ENCODE data around the gene RAB11A. TPM values are rescaled to one million over a fixed set of nuclear protein-coding genes. Genes with fewer than 3 reads are reported as not detected.

Gene RAB11A
- total and polyA plus RNA-seq, 2 of the 13 experiments (the other 11 are each of a cell fraction or from before 2014, with no cell fraction given) = 161 to 162 TPM

DNA sequence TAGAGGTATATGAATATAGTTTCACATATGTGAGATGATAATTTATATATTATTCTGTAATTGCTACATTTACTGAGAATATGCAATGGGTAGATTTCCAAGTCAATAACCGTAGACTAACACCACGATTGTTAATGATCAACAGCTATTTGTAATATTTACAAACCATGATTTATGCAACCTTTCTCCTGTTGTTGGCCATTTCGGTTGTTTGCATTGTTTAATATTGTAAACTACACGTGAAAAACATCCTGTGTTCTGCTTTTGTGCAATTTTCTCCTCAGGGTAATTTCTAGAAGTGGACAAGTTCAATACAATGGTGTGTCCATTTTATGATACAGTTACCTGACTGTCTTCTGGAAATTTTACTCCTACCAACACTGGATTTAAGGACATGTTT lies 29.3 kb upstream of the RAB11A start (continued):
- peak; percentile 56; the same call in 1 of the 2 replicates for TF ChIP-seq CEBPB (IDR thresholded peaks at IDR 0.05; ENCODE audit: borderline replicate concordance, low read depth, low read length)
- peak; percentile 67; the same call in 1 of the 2 replicates for TF ChIP-seq FOXA3 (CRISPR knock-in tag; IDR thresholded peaks at IDR 0.05)
- TF ChIP-seq ZNF558 (CRISPR knock-in tag; IDR thresholded peaks at IDR 0.05; ENCODE audit: borderline replicate concordance) = no peak
- TF ChIP-seq, protein P1, sequence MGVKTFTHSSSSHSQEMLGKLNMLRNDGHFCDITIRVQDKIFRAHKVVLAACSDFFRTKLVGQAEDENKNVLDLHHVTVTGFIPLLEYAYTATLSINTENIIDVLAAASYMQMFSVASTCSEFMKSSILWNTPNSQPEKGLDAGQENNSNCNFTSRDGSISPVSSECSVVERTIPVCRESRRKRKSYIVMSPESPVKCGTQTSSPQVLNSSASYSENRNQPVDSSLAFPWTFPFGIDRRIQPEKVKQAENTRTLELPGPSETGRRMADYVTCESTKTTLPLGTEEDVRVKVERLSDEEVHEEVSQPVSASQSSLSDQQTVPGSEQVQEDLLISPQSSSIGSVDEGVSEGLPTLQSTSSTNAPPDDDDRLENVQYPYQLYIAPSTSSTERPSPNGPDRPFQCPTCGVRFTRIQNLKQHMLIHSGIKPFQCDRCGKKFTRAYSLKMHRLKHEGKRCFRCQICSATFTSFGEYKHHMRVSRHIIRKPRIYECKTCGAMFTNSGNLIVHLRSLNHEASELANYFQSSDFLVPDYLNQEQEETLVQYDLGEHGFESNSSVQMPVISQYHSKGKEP (CRISPR knock-in tag; IDR thresholded peaks at IDR 0.05) = no peak
- no peak for TF ChIP-seq MTF2 (CRISPR knock-in tag; IDR thresholded peaks at IDR 0.05; ENCODE audit: borderline replicate concordance)
- TF ChIP-seq, protein P2, sequence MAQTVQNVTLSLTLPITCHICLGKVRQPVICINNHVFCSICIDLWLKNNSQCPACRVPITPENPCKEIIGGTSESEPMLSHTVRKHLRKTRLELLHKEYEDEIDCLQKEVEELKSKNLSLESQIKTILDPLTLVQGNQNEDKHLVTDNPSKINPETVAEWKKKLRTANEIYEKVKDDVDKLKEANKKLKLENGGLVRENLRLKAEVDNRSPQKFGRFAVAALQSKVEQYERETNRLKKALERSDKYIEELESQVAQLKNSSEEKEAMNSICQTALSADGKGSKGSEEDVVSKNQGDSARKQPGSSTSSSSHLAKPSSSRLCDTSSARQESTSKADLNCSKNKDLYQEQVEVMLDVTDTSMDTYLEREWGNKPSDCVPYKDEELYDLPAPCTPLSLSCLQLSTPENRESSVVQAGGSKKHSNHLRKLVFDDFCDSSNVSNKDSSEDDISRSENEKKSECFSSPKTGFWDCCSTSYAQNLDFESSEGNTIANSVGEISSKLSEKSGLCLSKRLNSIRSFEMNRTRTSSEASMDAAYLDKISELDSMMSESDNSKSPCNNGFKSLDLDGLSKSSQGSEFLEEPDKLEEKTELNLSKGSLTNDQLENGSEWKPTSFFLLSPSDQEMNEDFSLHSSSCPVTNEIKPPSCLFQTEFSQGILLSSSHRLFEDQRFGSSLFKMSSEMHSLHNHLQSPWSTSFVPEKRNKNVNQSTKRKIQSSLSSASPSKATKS (CRISPR knock-in tag; IDR thresholded peaks at IDR 0.05) = no peak
- no peak for TF ChIP-seq SOX13 (IDR thresholded peaks at IDR 0.05)
- peak in 1 of 2 experiments; percentile 31; a peak in 1 of 4 replicates for TF ChIP-seq SOX13 (CRISPR knock-in tag; conservative IDR thresholded peaks at IDR 0.05 in 1 of 2, IDR thresholded peaks at IDR 0.05 in 1 of 2)
- TF ChIP-seq BHLHE40 (IDR thresholded peaks at IDR 0.05; ENCODE audit: low read length) = peak; percentile 76
- no peak for TF ChIP-seq RELA (CRISPR knock-in tag; IDR thresholded peaks at IDR 0.05)
- no peak for TF ChIP-seq ZNF713 (CRISPR knock-in tag; IDR thresholded peaks at IDR 0.05)
- TF ChIP-seq AGO2 (optimal IDR thresholded peaks at IDR 0.05; ENCODE audit: low read depth, low read length) = no peak
- peak; percentile 52 for TF ChIP-seq SOX5 (CRISPR knock-in tag; IDR thresholded peaks at IDR 0.05; ENCODE audit: borderline replicate concordance)
- TF ChIP-seq FOXP1 (IDR thresholded peaks at IDR 0.05) = peak; percentile 57; the same call in 1 of the 2 replicates
- TF ChIP-seq FOXP1 (CRISPR knock-in tag; IDR thresholded peaks at IDR 0.05) = peak; percentile 84

All from HepG2 (cell line).